ENCODE data around the gene GLRA1. TPM values are rescaled to one million over a fixed set of nuclear protein-coding genes. Genes with fewer than 3 reads are reported as not detected.
A peak's percentile ranks its signal among the peaks of the same experiment; 100 is the strongest.

GLRA1 gene
- total RNA-seq, 1 donor from 2014 or later: 0.22 TPM

DNA sequence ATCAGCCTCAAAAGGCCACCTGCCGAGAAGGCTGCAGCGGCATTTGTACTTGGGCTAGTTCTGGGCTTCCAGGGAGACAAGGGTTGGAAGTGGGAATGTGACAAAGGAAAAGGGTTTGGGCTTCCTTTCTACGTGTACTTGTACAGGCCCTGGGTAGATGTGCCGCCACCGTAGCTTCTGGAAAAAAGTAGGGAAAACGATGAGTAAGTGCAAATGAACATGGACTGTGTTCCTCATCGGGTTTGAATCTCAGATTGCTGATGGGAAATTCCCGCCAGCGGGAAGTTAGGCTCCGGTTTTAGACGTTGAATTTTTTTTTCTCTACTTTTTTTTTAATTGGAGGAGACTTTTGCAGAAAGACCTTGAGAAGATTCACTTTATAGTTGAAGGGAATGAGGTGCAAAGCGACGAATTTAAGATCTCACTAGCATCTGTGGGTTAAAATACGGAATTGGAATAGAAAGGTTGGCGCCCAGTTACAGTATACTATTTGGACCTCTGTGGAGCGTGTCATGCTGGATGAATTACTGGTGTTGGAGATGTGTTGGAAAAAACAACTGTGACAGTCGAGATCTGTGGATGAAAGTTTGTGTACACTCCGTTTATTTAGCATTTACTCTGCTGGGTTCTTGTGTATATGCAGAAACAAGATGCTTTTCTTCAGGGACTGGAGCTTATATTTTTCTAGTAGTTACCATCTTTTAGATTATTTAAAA is 151.6 kb downstream of the GLRA1 start:
- Mint-ChIP-seq H3K9me3 (ENCODE audit: unreplicated experiment) (no peaks in the 10 kb centered on the region), H3K4me1 (ENCODE audit: low read depth, unreplicated experiment) (peaks cover 37% of the 10 kb centered on the region)
- TF ChIP-seq, protein P1, sequence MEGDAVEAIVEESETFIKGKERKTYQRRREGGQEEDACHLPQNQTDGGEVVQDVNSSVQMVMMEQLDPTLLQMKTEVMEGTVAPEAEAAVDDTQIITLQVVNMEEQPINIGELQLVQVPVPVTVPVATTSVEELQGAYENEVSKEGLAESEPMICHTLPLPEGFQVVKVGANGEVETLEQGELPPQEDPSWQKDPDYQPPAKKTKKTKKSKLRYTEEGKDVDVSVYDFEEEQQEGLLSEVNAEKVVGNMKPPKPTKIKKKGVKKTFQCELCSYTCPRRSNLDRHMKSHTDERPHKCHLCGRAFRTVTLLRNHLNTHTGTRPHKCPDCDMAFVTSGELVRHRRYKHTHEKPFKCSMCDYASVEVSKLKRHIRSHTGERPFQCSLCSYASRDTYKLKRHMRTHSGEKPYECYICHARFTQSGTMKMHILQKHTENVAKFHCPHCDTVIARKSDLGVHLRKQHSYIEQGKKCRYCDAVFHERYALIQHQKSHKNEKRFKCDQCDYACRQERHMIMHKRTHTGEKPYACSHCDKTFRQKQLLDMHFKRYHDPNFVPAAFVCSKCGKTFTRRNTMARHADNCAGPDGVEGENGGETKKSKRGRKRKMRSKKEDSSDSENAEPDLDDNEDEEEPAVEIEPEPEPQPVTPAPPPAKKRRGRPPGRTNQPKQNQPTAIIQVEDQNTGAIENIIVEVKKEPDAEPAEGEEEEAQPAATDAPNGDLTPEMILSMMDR (IDR thresholded peaks at IDR 0.05; ENCODE audit: partially characterized antibody, unreplicated experiment): no peak

More for the DNA sequence above, 151.6 kb downstream of the GLRA1 start:
- Mint-ChIP-seq H3K4me3 (ENCODE audit: unreplicated experiment) (peak overlapping the region; percentile 83), H3K27me3 (ENCODE audit: unreplicated experiment) (no peaks in the 10 kb centered on the region), H3K27ac (ENCODE audit: unreplicated experiment) (peak overlapping the region; percentile 19), H3K36me3 (ENCODE audit: unreplicated experiment) (no peaks in the 10 kb centered on the region)
- DNase-seq: no peak

Other genes with a start within 250 kb of the GLRA1 start
- 946 TPM for gene SPARC, start 237.9 kb downstream of the GLRA1 start, total RNA-seq (ENCODE audit: unreplicated experiment)
- 82.9 TPM for gene ATOX1, start 166.2 kb downstream of the GLRA1 start, total RNA-seq (ENCODE audit: unreplicated experiment)
- gene G3BP1, start 152.9 kb downstream of the GLRA1 start, total RNA-seq (ENCODE audit: unreplicated experiment): 127 TPM

Measured in glutamatergic neuron (in vitro differentiated cells).